ENCODE results near the gene TRIM52. TPM values are rescaled to one million over a fixed set of nuclear protein-coding genes. Genes with fewer than 3 reads are reported as not detected.

TRIM52 gene
- total and polyA plus RNA-seq, 9 of the 15 experiments (the other 6 are each of a cell fraction or from before 2014, with no cell fraction given), result 3.3 to 21.9 (median 13.5) TPM

DNA sequence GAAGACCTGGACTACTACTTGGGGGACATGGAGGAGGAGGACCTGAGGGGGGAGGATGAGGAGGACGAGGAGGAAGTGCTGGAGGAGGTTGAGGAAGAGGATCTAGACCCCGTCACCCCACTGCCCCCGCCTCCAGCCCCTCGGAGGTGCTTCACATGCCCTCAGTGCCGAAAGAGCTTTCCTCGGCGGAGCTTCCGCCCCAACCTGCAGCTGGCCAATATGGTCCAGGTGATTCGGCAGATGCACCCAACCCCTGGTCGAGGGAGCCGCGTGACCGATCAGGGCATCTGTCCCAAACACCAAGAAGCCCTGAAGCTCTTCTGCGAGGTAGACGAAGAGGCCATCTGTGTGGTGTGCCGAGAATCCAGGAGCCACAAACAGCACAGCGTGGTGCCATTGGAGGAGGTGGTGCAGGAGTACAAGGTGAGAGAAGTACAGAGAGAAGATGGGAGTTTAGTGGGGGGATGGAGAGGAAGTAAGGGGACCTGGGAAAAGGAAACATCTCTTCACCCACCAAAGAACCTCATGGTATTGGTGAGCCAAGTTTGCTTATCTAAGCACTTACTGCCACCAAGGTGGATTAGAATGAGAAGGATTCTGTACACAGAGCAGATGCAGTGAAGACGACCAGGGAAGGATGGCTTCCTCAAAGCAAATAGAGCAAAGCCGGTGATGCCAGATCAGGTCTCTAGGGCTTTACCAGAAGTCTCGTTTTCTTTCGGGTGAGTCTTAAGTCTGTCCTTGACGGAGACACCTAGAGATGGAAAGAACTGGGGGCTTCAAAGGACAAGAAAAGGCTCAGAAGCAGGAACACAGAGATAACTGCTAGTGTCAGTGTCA is 36.3 kb downstream of the TRIM52 start:
- H3K79me2 ChIP-seq (ENCODE audit: control insufficient read depth, insufficient read depth, low read length), result peaks cover 29% of the 10 kb centered on the region
- WGBS (ENCODE audit: insufficient coverage, low coverage, missing lambda C conversion rate), result 46% methylated on average over 19 of the region's 22 CpGs
- in situ Hi-C loops (cut with MboI), result no loop called here
- H3K9me3 ChIP-seq (replicated peaks; ENCODE audit: control insufficient read depth, insufficient read depth, low read depth, low read length), result no peaks in the 10 kb centered on the region
- H2AFZ ChIP-seq (ENCODE audit: low read depth, low read length), result peak overlapping the region; percentile 74; the same call in 1 of the 2 replicates
- H4K20me1 ChIP-seq (replicated peaks; ENCODE audit: control insufficient read depth, insufficient read depth, low read length), result 0 out of 2 replicates have a peak, but pooled peaks cover 2% of the 10 kb centered on the region
- peak overlapping the region; percentile 90; the same call in 1 of the 3 replicates for H3K27ac ChIP-seq (ENCODE audit: extremely low read depth, low read depth, low read length)
- POLR2A ChIA-PET, result interaction anchor here (1.1 to 4.6 kb wide), 3 partner anchors 10 to 18 kb away, joined by 3 to 55 read pairs (median 4); no protein-coding TSS in a partner anchor
- H3K4me2 ChIP-seq (ENCODE audit: insufficient read depth, low read length), result peak overlapping the region; percentile 96
- H3K4me3 ChIP-seq, result peak overlapping the region; percentile 86
- ATAC-seq, result no peak
- H3K9ac ChIP-seq (ENCODE audit: insufficient read depth in 1 of 2, low read depth in 2 of 2, low read length in 2 of 2), result peak overlapping the region; percentile 92 to 96
- FAIRE-seq, result no peak
- H3K4me1 ChIP-seq (replicated peaks in 1 of 2; ENCODE audit: control insufficient read depth in 2 of 2, insufficient read depth in 2 of 2, low read length in 2 of 2), result peaks cover 0 to 37% of the 10 kb centered on the region in 2 experiments; a peak in 4 of 5 replicates
- peaks cover 3% of the 10 kb centered on the region for H3K9me1 ChIP-seq (ENCODE audit: control insufficient read depth, insufficient read depth, low read length)
- no TSS peak for BruUV-seq (replicated peaks)
- intact Hi-C loops (cut with micrococcal nuclease), result no loop called here
- H3K36me3 ChIP-seq (ENCODE audit: control insufficient read depth, insufficient read depth, low read length), result peaks cover 35% of the 10 kb centered on the region
- no peak for DNase-seq (ENCODE audit: extremely low read depth in 1 of 4, low spot score in 3 of 4)
- CTCF ChIA-PET (ENCODE audit: low intra/inter-chr PET ratio), result no interaction called here
- H3K27me3 ChIP-seq (ENCODE audit: control insufficient read depth in 2 of 2, insufficient read depth in 2 of 2, low read length in 2 of 2), result no peaks in the 10 kb centered on the region
- 0 out of 2 replicates have a peak, but pooled peaks have one; percentile 0 for TF ChIP-seq ARID2 (IDR thresholded peaks at IDR 0.05)
- no peak for TF ChIP-seq GATAD2B (IDR thresholded peaks at IDR 0.05; ENCODE audit: borderline replicate concordance)
- peak; percentile 30; the same call in 1 of the 2 replicates for TF ChIP-seq C11orf30 (IDR thresholded peaks at IDR 0.05; ENCODE audit: low read depth)
- TF ChIP-seq NUFIP1 (IDR thresholded peaks at IDR 0.05; ENCODE audit: partially characterized antibody), result no peak
- no peak for TF ChIP-seq SMAD3 (CRISPR knock-in tag; conservative IDR thresholded peaks at IDR 0.05)
- TF ChIP-seq, protein P1, sequence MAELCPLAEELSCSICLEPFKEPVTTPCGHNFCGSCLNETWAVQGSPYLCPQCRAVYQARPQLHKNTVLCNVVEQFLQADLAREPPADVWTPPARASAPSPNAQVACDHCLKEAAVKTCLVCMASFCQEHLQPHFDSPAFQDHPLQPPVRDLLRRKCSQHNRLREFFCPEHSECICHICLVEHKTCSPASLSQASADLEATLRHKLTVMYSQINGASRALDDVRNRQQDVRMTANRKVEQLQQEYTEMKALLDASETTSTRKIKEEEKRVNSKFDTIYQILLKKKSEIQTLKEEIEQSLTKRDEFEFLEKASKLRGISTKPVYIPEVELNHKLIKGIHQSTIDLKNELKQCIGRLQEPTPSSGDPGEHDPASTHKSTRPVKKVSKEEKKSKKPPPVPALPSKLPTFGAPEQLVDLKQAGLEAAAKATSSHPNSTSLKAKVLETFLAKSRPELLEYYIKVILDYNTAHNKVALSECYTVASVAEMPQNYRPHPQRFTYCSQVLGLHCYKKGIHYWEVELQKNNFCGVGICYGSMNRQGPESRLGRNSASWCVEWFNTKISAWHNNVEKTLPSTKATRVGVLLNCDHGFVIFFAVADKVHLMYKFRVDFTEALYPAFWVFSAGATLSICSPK (IDR thresholded peaks at IDR 0.05; ENCODE audit: borderline replicate concordance), result no peak
- no peak for TF ChIP-seq RBM34 (IDR thresholded peaks at IDR 0.05; ENCODE audit: borderline replicate concordance, insufficient read depth, low read length)
- TF ChIP-seq, protein P2, sequence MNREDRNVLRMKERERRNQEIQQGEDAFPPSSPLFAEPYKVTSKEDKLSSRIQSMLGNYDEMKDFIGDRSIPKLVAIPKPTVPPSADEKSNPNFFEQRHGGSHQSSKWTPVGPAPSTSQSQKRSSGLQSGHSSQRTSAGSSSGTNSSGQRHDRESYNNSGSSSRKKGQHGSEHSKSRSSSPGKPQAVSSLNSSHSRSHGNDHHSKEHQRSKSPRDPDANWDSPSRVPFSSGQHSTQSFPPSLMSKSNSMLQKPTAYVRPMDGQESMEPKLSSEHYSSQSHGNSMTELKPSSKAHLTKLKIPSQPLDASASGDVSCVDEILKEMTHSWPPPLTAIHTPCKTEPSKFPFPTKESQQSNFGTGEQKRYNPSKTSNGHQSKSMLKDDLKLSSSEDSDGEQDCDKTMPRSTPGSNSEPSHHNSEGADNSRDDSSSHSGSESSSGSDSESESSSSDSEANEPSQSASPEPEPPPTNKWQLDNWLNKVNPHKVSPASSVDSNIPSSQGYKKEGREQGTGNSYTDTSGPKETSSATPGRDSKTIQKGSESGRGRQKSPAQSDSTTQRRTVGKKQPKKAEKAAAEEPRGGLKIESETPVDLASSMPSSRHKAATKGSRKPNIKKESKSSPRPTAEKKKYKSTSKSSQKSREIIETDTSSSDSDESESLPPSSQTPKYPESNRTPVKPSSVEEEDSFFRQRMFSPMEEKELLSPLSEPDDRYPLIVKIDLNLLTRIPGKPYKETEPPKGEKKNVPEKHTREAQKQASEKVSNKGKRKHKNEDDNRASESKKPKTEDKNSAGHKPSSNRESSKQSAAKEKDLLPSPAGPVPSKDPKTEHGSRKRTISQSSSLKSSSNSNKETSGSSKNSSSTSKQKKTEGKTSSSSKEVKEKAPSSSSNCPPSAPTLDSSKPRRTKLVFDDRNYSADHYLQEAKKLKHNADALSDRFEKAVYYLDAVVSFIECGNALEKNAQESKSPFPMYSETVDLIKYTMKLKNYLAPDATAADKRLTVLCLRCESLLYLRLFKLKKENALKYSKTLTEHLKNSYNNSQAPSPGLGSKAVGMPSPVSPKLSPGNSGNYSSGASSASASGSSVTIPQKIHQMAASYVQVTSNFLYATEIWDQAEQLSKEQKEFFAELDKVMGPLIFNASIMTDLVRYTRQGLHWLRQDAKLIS (CRISPR knock-in tag; IDR thresholded peaks at IDR 0.05), result no peak
- TF ChIP-seq PPARD (CRISPR knock-in tag; IDR thresholded peaks at IDR 0.05), result no peak
- TF ChIP-seq, protein P3, sequence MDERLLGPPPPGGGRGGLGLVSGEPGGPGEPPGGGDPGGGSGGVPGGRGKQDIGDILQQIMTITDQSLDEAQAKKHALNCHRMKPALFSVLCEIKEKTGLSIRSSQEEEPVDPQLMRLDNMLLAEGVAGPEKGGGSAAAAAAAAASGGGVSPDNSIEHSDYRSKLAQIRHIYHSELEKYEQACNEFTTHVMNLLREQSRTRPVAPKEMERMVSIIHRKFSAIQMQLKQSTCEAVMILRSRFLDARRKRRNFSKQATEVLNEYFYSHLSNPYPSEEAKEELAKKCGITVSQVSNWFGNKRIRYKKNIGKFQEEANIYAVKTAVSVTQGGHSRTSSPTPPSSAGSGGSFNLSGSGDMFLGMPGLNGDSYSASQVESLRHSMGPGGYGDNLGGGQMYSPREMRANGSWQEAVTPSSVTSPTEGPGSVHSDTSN (CRISPR knock-in tag; IDR thresholded peaks at IDR 0.05; ENCODE audit: low read depth), result no peak
- TF ChIP-seq, protein P3 (tag; conservative IDR thresholded peaks at IDR 0.05; ENCODE audit: low read depth), result no peak
